BE2C (cell line): Measurements from ENCODE around the gene ALPP.
"Not testable (repeated sequence)": the region's sequence is repeated elsewhere in the genome, so short reads cannot be mapped to it uniquely, and the experiment has no call there.

ENCODE experiments used
- DNase-seq: peaks from one replicate; pipeline ENCODE4 v3.0.0-alpha.2; 2020
- H3K27me3 ChIP-seq: fragments of 250-450 bp; sonication (Bioruptor Pico); 2 replicates; pipeline ENCODE4 v1.5.1; 2020; ENCODE audit warnings: mild to moderate bottlenecking
- H3K36me3 ChIP-seq: fragments of 250-450 bp; sonication (Bioruptor Pico); 2 replicates; pipeline ENCODE4 v1.5.1; 2020; ENCODE audit warnings: mild to moderate bottlenecking
- H3K4me1 ChIP-seq: fragments of 250-450 bp; sonication (Bioruptor Pico); 2 replicates; pipeline ENCODE4 v1.5.1; 2020
- H3K4me3 ChIP-seq: 2 replicates; pipeline ENCODE4 v1.5.1; 2011; ENCODE audit warnings: low read depth, low read length
- H3K9me3 ChIP-seq: fragments of 250-450 bp; sonication (Bioruptor Pico); 2 replicates; pipeline ENCODE4 v1.5.1; 2020
- CTCF ChIP-seq: IDR thresholded peaks from 2 replicates; pipeline ENCODE4 v1.5.1; 2012; ENCODE audit warnings: mild to moderate bottlenecking, low read depth, low read length

The ALPP gene

DNA sequence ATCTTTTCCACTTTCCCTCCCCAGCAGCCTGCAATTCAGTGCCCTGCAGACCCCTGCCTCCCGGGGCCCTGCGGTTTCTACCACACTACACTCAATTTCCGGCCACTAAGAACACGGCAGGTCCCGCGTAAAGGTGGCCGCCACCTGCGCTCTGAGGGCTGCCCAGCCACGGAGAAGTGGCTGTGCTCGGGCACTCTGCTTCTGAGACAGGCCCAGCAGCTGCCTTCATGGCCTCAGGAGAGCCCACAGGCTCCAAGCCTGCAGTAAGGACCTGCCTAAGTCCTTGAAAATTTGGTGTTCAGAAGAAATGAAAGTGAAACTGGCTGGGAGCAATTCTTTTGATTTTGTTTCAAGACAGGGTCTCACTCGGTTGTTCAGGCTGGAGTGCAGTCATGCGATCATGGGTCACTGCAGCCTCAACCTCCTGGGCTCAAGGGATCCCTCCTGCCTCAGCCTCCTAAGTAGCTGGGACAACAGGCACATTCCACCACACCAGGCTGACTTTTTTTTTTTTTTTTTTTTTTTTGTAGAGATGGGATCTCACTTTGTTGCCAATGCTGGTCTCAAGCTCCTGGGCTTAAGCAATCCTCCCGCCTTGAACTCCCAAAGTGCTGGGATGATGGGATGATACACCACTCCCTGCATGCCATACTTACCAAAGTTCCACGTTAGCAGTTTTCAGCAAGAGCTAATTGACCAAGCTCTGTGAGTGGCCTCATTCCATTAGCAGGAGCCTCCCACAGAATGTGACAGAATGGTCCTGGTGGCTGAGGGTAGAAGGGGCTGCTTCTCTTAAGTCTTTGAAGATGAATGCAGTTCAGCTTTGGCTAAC lies 14.6 kb upstream of the ALPP start:
- H3K4me1 ChIP-seq = no peaks in the 10 kb centered on the region
- no peaks in the 10 kb centered on the region for H3K9me3 ChIP-seq
- no peaks in the 10 kb centered on the region for H3K27me3 ChIP-seq
- TF ChIP-seq CTCF = no peak
- no peak overlapping the region for H3K4me3 ChIP-seq
- DNase-seq = no peak
- no peaks in the 10 kb centered on the region for H3K36me3 ChIP-seq

DNA sequence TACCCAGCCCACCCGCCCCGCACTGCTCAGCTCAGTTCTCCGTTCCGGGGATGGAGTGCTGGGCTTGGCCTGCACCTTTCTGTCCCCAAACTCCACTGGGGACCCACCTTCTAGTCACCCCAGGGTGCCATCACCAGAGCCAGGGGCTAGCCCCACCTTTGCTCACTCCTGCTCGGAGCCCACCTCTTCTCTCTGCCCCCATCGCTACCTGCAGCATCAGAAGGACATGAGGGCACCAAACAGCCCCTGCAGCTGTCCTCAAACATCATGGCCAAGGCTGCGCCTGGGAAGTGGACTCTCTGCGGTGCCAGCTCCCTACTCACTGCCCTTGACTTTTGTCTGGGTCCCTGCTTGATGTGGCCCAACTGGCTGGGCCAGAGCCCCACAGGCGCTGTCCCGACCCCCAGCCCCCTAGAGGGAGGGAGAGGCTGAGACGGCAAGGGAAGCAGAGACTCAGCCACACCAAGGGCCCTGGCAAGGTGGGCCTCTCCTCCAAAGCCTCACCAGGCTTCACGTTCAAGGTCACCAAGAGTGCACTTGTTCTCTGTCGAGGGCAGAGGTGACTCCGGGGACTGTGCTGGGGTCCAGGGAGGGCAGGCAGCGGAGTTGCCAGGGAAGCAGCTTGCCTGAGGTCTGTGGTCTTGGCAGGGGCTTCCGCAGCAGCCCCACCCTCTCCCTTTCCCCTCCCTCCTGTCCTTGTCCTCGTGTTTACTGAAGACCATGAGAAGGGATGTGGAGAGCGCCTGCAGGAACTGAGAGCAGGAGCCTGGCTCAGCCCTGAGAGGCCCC lies 13.6 kb upstream of the ALPP start:
- H3K9me3 ChIP-seq, H3K4me1 ChIP-seq, H3K4me3 ChIP-seq, DNase-seq, H3K36me3 ChIP-seq, H3K27me3 ChIP-seq: not testable (repeated sequence)

DNA sequence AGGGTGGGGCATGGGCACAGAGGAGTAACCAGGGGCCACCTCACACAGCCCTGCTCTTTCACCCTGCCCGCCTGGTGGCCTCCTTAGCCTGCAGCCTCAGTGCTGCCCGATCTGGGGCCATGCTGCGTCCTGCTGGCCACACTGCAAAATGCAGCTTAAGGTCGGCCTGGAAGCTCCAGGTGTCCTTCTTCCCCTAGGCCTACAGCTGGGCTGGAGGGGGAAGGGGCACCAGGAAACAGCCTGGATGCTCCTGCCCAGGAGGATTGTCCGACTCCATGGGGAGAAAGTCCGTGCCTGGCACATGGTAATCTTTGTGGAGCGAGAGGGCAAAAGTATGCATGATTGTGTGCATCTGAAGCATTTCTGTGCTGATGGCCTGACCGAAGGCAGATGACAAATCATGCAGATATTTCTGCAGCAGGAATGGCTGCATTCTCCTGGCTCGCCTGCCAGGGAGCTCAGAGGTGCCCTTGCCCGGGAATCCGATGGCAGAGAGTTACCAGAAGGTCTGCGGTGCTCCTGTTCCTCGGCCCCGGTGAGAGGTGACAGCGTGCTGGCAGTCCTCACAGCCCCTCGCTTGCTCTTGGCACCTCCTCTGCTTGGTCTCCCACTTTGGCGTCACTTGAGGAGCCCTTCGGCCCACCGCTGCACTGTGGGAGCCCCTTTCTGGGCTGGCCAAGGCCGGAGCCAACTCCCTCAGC lies 12.8 kb upstream of the ALPP start:
- H3K27me3 ChIP-seq = no peaks in the 10 kb centered on the region
- H3K4me3 ChIP-seq = no peak overlapping the region
- peak; percentile 46 for TF ChIP-seq CTCF
- peak; percentile 49 for DNase-seq
- no peaks in the 10 kb centered on the region for H3K36me3 ChIP-seq
- no peaks in the 10 kb centered on the region for H3K9me3 ChIP-seq
- no peaks in the 10 kb centered on the region for H3K4me1 ChIP-seq

DNA sequence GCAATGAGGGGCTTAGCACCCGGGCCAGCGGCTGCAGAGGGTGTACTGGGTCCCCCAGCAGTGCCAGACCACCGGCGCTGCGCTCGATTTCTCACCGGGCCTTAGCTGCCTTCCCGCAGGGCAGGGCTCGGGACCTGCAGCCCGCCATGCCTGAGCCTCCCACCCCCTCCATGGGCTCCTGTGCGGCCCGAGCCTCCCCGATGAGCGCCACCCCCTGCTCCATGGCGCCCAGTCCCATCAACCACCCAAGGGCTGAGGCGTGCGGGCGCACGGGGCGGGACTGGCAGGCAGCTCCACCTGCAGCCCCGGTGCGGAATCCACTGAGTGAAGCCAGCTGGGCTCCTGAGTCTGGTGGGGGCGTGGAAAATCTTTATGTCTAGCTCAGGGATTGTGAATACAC lies 12.1 kb upstream of the ALPP start:
- H3K4me1 ChIP-seq, DNase-seq, H3K9me3 ChIP-seq, H3K27me3 ChIP-seq, H3K4me3 ChIP-seq, H3K36me3 ChIP-seq: not testable (repeated sequence)

DNA sequence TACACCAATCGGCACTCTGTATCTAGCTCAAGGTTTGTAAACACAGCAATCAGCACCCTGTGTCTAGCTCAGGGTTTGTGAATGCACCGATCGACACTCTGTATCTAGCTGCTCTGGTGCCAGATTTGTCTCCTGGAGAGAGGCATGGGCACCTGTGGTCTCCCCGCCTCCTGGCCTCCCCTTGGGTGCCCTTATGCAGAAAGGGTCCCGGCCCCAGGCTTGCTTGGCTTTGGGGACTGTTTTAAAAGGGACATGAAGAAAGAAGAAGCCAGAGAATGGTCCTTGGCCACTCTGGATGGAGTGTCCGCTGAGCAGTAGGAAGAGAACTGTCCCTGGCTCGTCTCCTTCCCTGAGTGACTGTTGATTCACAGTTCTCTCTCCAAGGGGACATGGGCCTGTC lies 11.5 kb upstream of the ALPP start:
- no peaks in the 10 kb centered on the region for H3K4me1 ChIP-seq
- H3K9me3 ChIP-seq = no peaks in the 10 kb centered on the region
- no peak for TF ChIP-seq CTCF
- DNase-seq = no peak
- H3K27me3 ChIP-seq = no peaks in the 10 kb centered on the region
- H3K4me3 ChIP-seq = no peak overlapping the region
- no peaks in the 10 kb centered on the region for H3K36me3 ChIP-seq

DNA sequence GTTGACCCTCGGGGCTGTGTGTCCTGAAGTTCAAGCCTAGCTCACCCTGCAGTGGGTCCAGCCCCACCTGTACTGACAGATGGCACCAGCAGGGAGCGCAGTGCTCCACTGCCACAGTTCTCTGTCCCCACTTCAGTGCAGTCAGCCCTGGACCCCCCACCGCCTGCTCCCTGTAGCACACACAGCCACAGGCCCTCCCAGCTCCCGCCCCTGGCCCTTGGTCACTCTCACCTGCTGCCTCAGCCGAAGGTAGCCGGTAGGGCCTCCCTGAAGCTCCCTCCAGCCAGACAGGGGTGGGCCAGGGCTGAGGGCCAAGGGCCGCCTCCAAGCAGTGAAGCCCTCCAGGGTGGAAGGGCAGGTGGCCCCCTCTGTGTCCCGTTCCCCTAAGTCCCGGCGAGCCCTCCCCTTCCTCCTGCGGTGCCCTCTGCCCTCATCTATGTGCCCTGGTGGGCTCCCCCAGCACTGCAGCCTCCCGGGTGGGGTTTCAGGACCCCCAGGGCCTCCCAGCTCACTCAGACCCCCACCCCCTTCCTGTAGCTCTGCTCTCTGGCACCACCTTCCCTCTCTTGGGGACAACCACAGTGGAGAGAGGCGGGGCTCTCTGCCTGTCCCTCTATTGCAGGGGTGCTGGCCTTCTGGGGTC lies 10.8 kb upstream of the ALPP start:
- no peaks in the 10 kb centered on the region for H3K4me1 ChIP-seq
- no peaks in the 10 kb centered on the region for H3K27me3 ChIP-seq
- H3K9me3 ChIP-seq = no peaks in the 10 kb centered on the region
- H3K4me3 ChIP-seq = no peak overlapping the region
- peak; percentile 32 for TF ChIP-seq CTCF
- no peak for DNase-seq
- no peaks in the 10 kb centered on the region for H3K36me3 ChIP-seq
